GM23338 (cell line): ENCODE results near the gene SPDYE3. TPM values are rescaled to one million over a fixed set of nuclear protein-coding genes. Genes with fewer than 3 reads are reported as not detected.

ENCODE experiments used
- ATAC-seq: fragments of 200-7000 bp; cut with Tn5 transposase; 3 replicates; pipeline ENCODE4 v1.9.1; 2020
- DNase-seq: peaks from one replicate; pipeline ENCODE4 v3.0.0-alpha.2; 2015; ENCODE audit warnings: low spot score
- H2AFZ ChIP-seq: fragments of 200-600 bp; sonication (generic); 2 replicates; pipeline ENCODE4 v1.8.0; 2016; ENCODE audit warnings: antibody characterized with exemption, mild to moderate bottlenecking, moderate library complexity
- H3F3A ChIP-seq: fragments of 200-600 bp; sonication (generic); replicated peaks from 2 replicates; pipeline ENCODE4 v1.8.0; 2017; ENCODE audit warnings: antibody characterized with exemption, mixed run types, low read depth
- H3K27ac ChIP-seq: fragments of 200-600 bp; sonication (generic); 2 replicates; pipeline ENCODE4 v1.6.1; 2016; ENCODE audit warnings: low read depth
- H3K27me3 ChIP-seq: fragments of 200-600 bp; sonication (generic); 2 replicates; pipeline ENCODE4 v1.8.0; 2016; ENCODE audit warnings: mild to moderate bottlenecking, mixed run types, moderate library complexity; ENCODE audit not compliant: insufficient read depth
- H3K36me3 ChIP-seq: fragments of 200-600 bp; sonication (generic); 2 replicates; pipeline ENCODE4 v1.8.0; 2016; ENCODE audit warnings: mild to moderate bottlenecking; ENCODE audit not compliant: insufficient read depth
- H3K4me1 ChIP-seq: fragments of 200-600 bp; sonication (generic); 2 replicates; pipeline ENCODE4 v1.8.0; 2016; ENCODE audit warnings: mild to moderate bottlenecking, moderate library complexity; ENCODE audit not compliant: insufficient read depth
- H3K4me2 ChIP-seq: fragments of 200-600 bp; sonication (generic); 2 replicates; pipeline ENCODE4 v1.7.1; 2017; ENCODE audit warnings: mixed run types
- H3K4me3 ChIP-seq: fragments of 200-600 bp; sonication (generic); 2 replicates; pipeline ENCODE4 v1.6.1; 2016; ENCODE audit warnings: mixed run types
- H3K79me2 ChIP-seq: fragments of 200-600 bp; sonication (generic); replicated peaks from 2 replicates; pipeline ENCODE4 v1.8.0; 2017; ENCODE audit warnings: mild to moderate bottlenecking; ENCODE audit not compliant: insufficient read depth
- H3K9me2 ChIP-seq: fragments of 200-600 bp; sonication (generic); 2 replicates; pipeline ENCODE4 v1.8.0; 2017; ENCODE audit not compliant: insufficient read depth
- H4K20me1 ChIP-seq: fragments of 200-600 bp; sonication (generic); replicated peaks from 2 replicates; pipeline ENCODE4 v1.8.0; 2017; ENCODE audit warnings: mild to moderate bottlenecking; ENCODE audit not compliant: insufficient read depth
- H3K27ac Mint-ChIP-seq: 2 replicates; pipeline ENCODE4 v1.8.0; 2020; ENCODE audit warnings: inconsistent platforms, mild to moderate bottlenecking, moderate library complexity, mixed read lengths
- H3K27me3 Mint-ChIP-seq: 3 replicates; pipeline ENCODE4 v1.8.0; 2022; ENCODE audit warnings: low read depth, mild to moderate bottlenecking, moderate library complexity, mixed read lengths, inconsistent platforms; ENCODE audit not compliant: insufficient read depth, poor library complexity
- H3K36me3 Mint-ChIP-seq: 3 replicates; pipeline ENCODE4 v1.8.0; 2021; ENCODE audit warnings: low read depth, mild to moderate bottlenecking, inconsistent platforms, moderate library complexity, mixed read lengths
- H3K4me1 Mint-ChIP-seq: 3 replicates; pipeline ENCODE4 v1.8.0; 2020; ENCODE audit warnings: mild to moderate bottlenecking, inconsistent platforms, mixed read lengths
- H3K4me3 Mint-ChIP-seq: 3 replicates; pipeline ENCODE4 v1.8.0; 2021; ENCODE audit warnings: moderate library complexity, mild to moderate bottlenecking, inconsistent platforms, mixed read lengths
- H3K9me3 Mint-ChIP-seq: 3 replicates; pipeline ENCODE4 v1.8.0; 2020; ENCODE audit warnings: moderate library complexity, mild to moderate bottlenecking, inconsistent platforms, mixed read lengths
- CREB1 ChIP-seq: fragments of 250-450 bp; sonication (Bioruptor Pico); IDR thresholded peaks from 2 replicates; pipeline ENCODE4 v1.5.0; 2020; ENCODE audit warnings: low read depth, mild to moderate bottlenecking, moderate library complexity
- CTCF ChIP-seq, 2 experiments: fragments of 200-600 bp in 1 of 2; sonication (generic) in 1 of 2; conservative IDR thresholded peaks; 2 replicates each; pipeline versions ENCODE4 v1.5.1 to v1.6.1; 2016 to 2017; ENCODE audit warnings: antibody characterized with exemption in 2 of 2, low read depth in 2 of 2, mild to moderate bottlenecking in 2 of 2, moderate library complexity in 1 of 2
- ETS1 ChIP-seq: IDR thresholded peaks from 2 replicates; pipeline ENCODE4 v1.6.1; 2016; ENCODE audit warnings: antibody characterized with exemption
- EZH2 ChIP-seq: fragments of 200-600 bp; sonication (generic); IDR thresholded peaks from one replicate; pipeline ENCODE4 v1.8.0; 2017; ENCODE audit warnings: antibody characterized with exemption, mild to moderate bottlenecking, low read depth; ENCODE audit not compliant: unreplicated experiment
- EZH2phosphoT487 ChIP-seq: fragments of 200-600 bp; sonication (generic); IDR thresholded peaks from one replicate; pipeline ENCODE4 v1.8.1; 2018; ENCODE audit warnings: antibody characterized with exemption; ENCODE audit not compliant: unreplicated experiment
- JUNB ChIP-seq: IDR thresholded peaks from one replicate; pipeline ENCODE4 v1.6.1; 2016; ENCODE audit warnings: antibody characterized with exemption; ENCODE audit not compliant: unreplicated experiment
- NANOG ChIP-seq: IDR thresholded peaks from 2 replicates; pipeline ENCODE4 v1.6.1; 2016; ENCODE audit warnings: antibody characterized with exemption, borderline replicate concordance
- STAT1 ChIP-seq: IDR thresholded peaks from one replicate; pipeline ENCODE4 v1.6.1; 2016; ENCODE audit warnings: antibody characterized with exemption; ENCODE audit not compliant: unreplicated experiment
- ZNF114 ChIP-seq: fragments of 250-450 bp; sonication (Bioruptor Pico); IDR thresholded peaks from 2 replicates; pipeline ENCODE4 v1.5.0; 2020; ENCODE audit warnings: mild to moderate bottlenecking, moderate library complexity
- ZNF331 ChIP-seq: fragments of 250-450 bp; sonication (Bioruptor Pico); IDR thresholded peaks from 2 replicates; pipeline ENCODE4 v1.5.0; 2020; ENCODE audit warnings: low read depth, mild to moderate bottlenecking, moderate library complexity
- ZNF462 ChIP-seq: fragments of 250-450 bp; sonication (Bioruptor Pico); IDR thresholded peaks from 2 replicates; pipeline ENCODE4 v1.5.0; 2020; ENCODE audit warnings: mild to moderate bottlenecking, moderate library complexity
- polyA plus RNA-seq: library from polyadenylated mRNA; unstranded; fragments of >200 nt; fragmentation: Nextera tagmentation; extraction: Ambion mirVana; gene quantifications from 2 replicates; pipeline ENCODE4 v1.2.1, GENCODE V29; 2016
- total RNA-seq: library from RNA; depleted of rRNA; stranded (reverse); fragments of >200 nt; shearing (Covaris generic); gene quantifications from 2 replicates; pipeline ENCODE4 v1.2.3, GENCODE V29; 2014
- TF ChIP-seq, protein P1 (sequence below): IDR thresholded peaks from one replicate; pipeline ENCODE4 v1.6.1; 2018; ENCODE audit warnings: antibody characterized with exemption; ENCODE audit not compliant: unreplicated experiment

SPDYE3 gene
- total and polyA plus RNA-seq, 2 experiments from 2014 or later: 3.6 TPM; not detected in 1

DNA sequence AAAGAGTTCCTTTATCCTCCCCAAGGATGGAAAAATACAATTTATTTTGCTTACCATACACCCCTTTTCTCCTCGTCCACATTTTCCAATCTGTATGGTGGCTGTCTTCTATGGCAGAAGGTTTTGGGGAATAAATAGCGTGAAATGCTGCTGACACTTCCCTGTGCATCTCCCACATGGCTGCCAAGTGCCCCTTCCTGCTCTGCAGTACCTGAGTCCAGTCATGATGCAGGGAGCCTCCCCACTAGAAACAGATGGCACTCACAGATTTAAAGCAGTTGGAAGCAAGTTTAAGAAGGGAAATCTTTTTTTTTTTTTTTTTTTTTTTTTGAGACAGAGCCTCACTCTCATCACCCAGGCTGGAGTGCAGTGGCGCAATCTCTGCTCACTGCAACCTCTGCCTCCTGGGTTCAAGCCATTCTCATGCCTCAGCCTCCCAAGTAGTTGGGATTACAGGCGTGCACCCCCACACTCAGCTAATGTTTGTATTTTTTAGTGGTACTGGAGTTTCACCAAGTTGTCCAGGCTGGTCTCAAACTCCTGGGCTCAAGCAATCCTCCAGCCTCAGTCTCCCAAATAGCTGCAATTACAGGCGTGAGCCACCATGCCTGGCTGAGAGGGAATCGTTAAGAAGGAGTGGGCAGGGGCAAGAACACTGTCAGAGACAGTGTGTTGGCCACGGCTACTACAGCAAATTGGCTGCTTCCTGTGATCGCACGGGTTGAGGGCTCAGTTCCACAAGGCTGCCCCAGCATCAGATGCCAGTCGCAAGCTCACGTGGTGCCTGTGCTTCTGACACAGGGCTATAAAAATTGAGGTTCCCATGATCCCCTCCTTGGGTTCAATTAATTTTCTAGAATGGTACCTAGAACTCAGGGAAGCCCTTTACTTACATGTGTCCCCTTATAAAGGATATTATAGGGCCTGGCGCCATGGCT lies 60.4 kb downstream of the SPDYE3 start:
- peaks cover 37% of the 10 kb centered on the region for H3K4me1 Mint-ChIP-seq
- H3K4me3 ChIP-seq: no peak overlapping the region
- 0 out of 2 replicates have a peak, but pooled peaks cover 7% of the 10 kb centered on the region for H3F3A ChIP-seq
- H3K27ac Mint-ChIP-seq: no peak overlapping the region
- no peak for TF ChIP-seq CTCF (conservative IDR thresholded peaks at IDR 0.05; ENCODE audit: low read depth in 2 of 2)
- TF ChIP-seq EZH2: no peak
- TF ChIP-seq ZNF331: no peak
- TF ChIP-seq ZNF462 (CRISPR knock-in tag): no peak
- no peak for TF ChIP-seq STAT1
- TF ChIP-seq, protein P1, sequence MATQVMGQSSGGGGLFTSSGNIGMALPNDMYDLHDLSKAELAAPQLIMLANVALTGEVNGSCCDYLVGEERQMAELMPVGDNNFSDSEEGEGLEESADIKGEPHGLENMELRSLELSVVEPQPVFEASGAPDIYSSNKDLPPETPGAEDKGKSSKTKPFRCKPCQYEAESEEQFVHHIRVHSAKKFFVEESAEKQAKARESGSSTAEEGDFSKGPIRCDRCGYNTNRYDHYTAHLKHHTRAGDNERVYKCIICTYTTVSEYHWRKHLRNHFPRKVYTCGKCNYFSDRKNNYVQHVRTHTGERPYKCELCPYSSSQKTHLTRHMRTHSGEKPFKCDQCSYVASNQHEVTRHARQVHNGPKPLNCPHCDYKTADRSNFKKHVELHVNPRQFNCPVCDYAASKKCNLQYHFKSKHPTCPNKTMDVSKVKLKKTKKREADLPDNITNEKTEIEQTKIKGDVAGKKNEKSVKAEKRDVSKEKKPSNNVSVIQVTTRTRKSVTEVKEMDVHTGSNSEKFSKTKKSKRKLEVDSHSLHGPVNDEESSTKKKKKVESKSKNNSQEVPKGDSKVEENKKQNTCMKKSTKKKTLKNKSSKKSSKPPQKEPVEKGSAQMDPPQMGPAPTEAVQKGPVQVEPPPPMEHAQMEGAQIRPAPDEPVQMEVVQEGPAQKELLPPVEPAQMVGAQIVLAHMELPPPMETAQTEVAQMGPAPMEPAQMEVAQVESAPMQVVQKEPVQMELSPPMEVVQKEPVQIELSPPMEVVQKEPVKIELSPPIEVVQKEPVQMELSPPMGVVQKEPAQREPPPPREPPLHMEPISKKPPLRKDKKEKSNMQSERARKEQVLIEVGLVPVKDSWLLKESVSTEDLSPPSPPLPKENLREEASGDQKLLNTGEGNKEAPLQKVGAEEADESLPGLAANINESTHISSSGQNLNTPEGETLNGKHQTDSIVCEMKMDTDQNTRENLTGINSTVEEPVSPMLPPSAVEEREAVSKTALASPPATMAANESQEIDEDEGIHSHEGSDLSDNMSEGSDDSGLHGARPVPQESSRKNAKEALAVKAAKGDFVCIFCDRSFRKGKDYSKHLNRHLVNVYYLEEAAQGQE: no peak
- no peak for TF ChIP-seq NANOG
- TF ChIP-seq CREB1 (CRISPR knock-in tag): no peak
- no peak for TF ChIP-seq JUNB
- TF ChIP-seq ETS1: no peak
- TF ChIP-seq ZNF114 (CRISPR knock-in tag): no peak
- TF ChIP-seq EZH2phosphoT487: no peak
- no peak overlapping the region for H2AFZ ChIP-seq
- no peak overlapping the region for H3K4me2 ChIP-seq
- no peak overlapping the region for H3K27ac ChIP-seq
- H3K9me3 Mint-ChIP-seq: no peaks in the 10 kb centered on the region
- H3K27me3 Mint-ChIP-seq: peaks cover 12% of the 10 kb centered on the region
- H3K36me3 ChIP-seq: no peaks in the 10 kb centered on the region
- H3K36me3 Mint-ChIP-seq: peaks cover 27% of the 10 kb centered on the region
- no peaks in the 10 kb centered on the region for H3K27me3 ChIP-seq
- H3K79me2 ChIP-seq: no peaks in the 10 kb centered on the region
- DNase-seq (no peak), ATAC-seq (no peak)
- H3K4me3 Mint-ChIP-seq: no peak overlapping the region
- H3K9me2 ChIP-seq: no peaks in the 10 kb centered on the region
- H3K4me1 ChIP-seq: peaks cover 13% of the 10 kb centered on the region
- H4K20me1 ChIP-seq: no peaks in the 10 kb centered on the region; the same call in none of the 2 replicates
